Activated CD4-positive, alpha-beta T cell treated with anti-CD3 and anti-CD28 coated beads for 1 hour (primary cell): Measurements from ENCODE around the gene TANGO2.
A peak's percentile ranks its signal among the peaks of the same experiment; 100 is the strongest.

Experiments used
- DNase-seq: peaks from one replicate; pipeline ENCODE4 v3.0.0-alpha.2; 2020

The TANGO2 gene, protein sequence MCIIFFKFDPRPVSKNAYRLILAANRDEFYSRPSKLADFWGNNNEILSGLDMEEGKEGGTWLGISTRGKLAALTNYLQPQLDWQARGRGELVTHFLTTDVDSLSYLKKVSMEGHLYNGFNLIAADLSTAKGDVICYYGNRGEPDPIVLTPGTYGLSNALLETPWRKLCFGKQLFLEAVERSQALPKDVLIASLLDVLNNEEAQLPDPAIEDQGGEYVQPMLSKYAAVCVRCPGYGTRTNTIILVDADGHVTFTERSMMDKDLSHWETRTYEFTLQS

DNA sequence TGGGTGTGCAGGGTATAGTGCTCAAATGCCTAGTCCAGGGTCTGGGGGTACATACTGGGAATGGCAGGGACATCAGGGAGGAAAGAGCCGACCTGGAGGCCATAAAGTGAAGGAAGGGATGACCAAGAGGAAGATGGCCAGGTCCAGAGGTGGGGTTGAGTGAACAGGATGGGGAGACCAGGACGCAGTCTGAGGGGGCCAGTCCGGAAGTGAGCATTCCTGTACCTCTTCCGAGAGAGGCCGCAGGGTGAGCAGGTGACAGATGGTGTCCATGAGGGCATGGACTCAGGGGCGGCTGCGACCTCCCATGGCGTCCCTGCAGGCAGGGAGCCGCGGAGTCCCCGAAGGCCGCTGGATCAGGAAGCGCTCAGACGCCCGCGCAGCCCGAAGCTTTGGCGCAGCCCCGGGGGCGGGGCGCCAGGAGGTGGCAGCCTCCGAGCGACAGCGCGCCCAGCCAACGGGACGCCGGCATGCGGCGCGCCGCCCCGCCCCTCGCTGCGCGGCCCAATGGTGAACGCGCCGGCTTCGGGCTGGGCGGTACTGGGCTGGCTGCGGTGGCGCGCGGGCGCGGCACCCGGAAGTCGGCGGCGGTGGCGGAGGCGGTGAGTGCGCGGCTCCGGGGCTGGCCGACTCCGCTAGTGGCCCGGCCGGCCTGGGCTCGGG lies at the start of gene TANGO2:
TSS of gene TANGO2 (plus strand) at position 578 of the 663 bp plus-strand sequence. CDS start 15,689 bp downstream, outside the sequence.
- DNase-seq, result peak; percentile 91

DNA sequence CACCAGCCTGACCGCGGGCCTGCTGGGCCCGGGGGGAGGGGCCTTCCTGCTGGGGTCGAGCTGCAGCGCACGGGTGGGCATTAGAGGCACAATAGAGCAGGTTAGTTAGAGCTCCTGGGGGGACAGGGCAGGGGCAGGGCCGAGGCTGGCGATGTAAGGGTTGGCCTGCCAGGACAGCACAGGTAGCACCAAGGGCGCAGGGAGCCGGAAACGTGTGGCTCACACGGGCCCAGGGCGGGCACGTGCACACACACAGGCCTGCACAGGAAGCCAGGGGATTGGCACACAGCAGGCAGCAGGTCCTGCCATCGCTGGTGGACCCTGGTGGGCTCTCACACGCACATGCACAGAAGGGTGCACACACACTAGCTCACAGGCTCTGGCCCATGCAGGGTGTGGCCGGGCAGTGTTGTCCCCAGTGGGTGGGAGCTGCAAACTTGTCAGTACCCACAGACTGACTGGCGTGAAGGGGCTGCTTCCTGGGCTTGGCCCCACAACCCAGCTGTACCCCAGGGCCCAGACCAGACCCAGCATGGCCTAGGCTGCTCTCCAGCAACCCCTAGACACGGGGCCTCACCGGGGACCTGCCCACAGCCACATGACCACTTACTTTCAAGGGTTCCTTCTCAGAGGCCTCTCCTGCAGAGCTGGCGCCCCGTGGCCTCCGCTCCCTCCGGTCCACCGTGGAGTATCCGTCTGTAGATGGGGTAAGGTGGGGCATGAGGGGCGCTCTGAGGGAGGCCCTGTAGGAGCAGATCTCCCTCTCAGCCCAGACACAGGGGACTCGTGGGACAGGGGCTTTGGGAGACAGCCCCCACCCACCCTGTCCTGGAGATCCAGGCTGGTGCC lies 49.4 kb upstream of the TANGO2 start:
- DNase-seq, result no peak

DNA sequence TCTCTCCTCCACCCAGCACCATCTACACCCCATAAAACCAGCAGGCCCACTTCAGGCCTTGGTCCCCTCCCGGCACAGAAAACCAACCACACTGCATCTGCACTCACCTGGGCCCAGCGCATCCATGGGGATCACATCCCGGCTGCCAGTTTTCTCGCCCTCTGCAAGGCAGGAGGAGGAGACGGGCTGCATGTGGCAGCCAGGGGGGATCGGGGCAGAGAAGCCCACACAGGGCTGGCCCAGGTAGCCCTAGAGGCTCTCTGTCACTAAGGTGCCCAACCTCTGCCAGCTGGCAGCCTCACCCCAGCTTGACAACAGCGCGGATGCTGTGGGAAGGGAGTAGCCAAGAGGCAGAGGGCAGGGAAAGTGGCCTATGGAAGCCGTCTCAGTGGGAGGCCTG lies 48.7 kb upstream of the TANGO2 start:
- DNase-seq, result no peak

DNA sequence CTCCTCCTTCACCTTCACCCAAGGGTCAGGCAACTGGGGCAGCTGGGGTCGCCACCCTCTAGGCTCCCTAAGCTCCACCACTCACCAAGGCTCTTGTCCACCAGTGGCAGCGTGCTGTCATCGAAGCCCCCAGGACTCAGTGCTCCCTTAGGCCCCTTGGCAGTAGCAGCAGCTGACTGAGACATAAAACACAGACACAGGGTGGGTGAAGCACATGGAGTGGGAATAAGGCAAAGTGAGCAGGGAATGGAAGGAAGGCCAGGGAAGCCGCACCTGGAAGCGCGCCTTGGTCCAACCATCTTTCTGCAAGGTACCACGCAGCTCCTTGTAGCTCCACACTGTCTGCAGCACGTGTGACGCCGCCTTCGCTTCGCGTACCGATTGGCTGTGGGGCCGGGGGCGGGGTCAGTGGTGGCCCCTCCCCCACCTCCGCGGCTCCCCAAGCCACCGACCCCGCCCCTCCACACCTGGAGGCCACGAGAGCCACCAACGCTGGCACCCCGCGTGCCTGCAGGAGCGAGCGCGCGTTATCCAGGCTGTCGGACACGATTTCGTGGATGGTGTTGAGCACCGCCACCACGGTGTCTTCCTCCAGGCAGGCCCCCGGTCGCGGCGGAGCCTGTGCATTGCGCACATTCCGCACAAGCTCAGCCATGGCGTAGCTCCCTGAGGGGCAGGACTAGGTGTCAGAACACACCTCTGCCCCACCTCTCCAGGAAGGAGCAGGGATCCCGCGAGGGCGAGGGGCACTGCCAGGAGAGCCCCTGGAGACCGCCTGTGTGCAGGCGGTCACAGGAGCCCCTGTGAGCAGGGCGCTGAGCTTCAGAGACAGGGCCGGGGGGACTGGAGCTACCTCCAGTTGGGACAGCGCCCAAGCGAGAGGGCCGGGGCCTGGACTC lies 48.0 kb upstream of the TANGO2 start:
- no peak for DNase-seq

- no peak for DNase-seq
Measured at GRCh38 chr22:19973551-19974267, 47.2 kb upstream of the TANGO2 start.

DNA sequence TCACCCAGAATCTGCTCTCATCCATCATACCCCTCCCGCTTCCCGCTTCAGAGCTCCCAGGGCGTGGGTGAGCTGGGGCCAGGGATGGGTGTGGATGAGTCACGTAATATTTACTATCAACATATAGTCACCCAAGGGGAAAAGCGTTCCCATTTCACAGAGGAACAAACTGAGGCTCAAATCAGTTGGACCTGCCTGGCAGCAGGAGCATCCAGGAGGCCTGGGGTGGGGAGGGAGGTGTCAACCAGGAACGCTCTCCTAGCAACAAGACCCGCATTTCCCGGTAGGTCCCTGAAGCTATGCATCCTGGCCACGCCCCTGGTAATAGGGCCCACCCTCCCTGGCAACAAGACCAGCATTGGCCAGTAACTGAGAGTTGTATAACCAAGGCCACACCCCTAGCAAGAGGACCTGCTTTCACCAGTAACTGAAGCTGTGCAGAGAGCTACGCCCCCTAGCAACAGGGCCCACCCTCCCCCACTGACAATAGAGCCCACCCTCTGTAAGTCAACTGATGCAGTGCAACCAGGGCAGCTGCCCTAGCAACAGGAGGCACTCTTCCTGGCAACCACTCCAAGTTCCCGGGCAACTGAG lies 46.5 kb upstream of the TANGO2 start:
- DNase-seq, result no peak

- no peak for DNase-seq
Measured at GRCh38 chr22:19974935-19975706, 45.8 kb upstream of the TANGO2 start.

DNA sequence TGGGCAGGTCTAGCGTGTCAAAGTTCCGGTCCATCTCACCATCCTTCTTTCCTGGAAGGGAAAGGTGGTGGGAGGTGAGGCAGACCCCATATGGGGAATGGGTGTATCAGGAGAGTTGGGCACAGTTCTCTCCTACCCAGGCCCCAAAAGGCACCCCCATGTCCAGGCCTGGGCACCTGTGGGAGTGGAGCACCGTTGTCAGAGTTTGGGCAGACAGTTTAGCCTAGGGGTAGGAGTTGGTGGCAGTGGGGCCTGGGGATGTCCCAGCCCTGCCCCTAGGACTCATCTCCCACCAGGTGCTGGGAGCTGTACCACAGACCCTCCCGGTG lies 45.2 kb upstream of the TANGO2 start:
- no peak for DNase-seq

DNA sequence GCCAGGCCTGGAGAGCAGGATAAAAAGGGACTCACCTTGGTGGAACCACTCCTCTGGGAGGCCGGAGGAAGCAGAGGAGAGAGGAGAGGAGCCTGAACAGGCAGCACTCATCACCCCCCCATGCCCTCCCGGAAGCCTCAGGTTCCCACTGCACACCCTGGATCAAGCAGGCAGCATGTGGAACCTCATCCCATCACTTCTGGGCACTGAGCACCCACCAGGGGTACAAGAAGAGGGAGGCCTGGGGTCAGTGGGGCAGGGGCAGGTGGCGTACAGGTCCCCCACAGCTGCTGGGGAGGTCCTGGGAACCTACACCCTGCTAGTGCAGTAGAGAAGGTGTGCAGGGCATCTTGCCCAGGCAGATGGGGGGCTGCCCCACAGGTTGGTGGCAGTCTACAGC lies 44.2 kb upstream of the TANGO2 start:
- DNase-seq, result no peak

DNA sequence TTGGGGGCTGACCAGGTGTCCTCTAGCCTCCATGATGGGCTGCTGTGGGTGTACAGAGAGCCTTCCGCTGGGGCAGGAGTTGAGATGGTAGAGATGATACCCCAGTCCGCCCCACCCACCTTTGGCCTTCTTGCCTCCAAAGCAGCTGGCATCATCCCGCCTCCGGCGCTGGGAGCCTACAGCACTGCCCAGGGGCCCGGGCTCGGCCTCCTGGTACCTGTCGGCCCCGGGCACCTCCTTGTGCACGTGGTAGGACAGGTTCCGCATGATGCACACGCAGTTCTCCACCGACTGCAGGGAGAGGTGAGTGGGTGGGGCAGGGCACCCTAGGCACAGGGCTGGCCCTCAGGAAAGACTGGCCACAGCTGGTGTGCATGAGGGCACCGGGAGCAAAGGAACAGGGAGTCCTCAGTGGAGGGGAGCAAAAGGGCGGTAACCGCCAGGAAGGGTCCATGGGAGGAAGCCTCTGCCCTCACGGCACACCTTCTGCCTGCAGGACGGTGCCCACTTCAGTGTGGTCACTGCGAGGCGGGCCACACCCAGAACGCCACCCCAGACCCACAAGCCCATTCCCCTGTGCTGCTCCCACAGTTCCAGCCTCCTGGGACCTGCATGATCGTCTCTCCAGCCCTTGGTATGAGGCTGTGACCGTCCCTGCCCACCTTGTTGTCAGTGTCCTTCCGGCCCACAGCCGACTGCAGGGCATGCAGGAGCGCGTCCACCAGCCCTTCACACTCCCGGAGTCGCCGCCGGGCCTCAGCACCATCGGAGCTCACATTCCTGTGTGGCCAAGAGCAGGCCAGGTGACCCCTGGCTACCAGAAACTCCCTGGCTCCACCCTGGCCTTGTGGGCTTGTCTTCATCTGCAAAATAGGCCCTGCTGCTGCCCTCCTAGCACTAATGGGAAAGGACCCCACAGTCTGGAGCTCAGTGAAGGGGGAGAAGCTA lies 43.3 kb upstream of the TANGO2 start:
- no peak for DNase-seq

GRCh38 chr22:19978748-19979147 lies 42.2 kb upstream of the TANGO2 start:
- no peak for DNase-seq

- DNase-seq, result no peak
Measured at GRCh38 chr22:19979712-19980493, 41.0 kb upstream of the TANGO2 start.

DNA sequence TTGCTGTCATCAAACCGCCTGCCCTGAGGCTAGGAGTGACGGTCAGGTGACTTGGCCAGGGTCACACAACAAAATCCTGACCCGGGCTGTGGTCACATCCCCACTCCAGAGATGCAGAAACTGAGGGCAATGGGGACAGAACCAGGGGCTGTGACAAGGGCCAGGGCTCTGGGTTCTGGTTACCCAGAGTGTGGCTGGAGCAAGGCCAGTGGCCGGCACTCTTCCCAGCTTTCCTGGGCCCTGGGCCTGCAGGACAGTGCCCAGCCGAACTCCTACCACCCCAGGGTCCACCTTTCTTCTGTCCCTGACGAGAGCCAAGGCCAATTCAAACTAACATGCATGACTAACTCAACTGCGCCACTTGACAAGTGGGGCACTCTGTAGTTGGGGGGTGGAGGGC lies 40.1 kb upstream of the TANGO2 start:
- DNase-seq, result no peak

DNA sequence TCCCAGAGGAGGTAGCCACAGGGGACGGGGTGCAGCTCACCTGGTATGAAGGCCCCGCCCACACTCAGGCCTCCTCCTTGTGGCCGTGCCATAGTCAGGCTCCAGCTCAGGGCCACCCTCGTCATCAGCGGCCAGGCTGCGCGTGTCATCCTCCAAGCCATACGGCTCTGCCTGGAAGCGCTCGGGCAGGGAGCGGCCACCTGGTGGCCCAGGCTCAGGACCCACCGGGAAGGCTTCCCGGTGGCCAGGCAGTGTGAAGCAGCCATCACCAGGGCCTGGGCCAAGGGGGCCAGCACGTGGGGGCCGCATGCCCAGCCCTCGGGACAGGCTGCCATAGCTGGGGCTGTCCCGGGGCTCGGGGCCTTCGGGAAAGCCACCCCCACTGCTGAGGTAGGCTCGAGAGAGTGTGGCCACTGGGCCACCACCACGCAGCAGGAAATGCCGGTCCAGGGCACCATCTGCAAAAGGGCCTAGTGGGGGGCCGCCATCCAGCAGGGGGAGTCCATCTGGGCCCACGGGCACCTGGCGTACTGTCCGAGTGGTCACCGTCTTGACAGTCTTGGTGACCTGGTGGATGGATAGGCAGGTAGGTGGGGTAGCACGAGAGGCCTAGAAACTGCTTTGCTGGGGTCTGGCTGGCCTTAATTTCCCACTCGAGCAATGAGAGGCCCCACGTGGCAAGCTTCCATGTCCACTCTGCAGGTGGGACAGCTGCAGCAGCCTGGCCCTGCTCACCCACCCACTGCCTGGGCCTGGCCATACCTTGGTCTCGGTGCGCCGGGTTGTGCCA lies 39.5 kb upstream of the TANGO2 start:
- no peak for DNase-seq

- DNase-seq, result no peak
Measured at GRCh38 chr22:19981961-19982920, 38.7 kb upstream of the TANGO2 start.

DNA sequence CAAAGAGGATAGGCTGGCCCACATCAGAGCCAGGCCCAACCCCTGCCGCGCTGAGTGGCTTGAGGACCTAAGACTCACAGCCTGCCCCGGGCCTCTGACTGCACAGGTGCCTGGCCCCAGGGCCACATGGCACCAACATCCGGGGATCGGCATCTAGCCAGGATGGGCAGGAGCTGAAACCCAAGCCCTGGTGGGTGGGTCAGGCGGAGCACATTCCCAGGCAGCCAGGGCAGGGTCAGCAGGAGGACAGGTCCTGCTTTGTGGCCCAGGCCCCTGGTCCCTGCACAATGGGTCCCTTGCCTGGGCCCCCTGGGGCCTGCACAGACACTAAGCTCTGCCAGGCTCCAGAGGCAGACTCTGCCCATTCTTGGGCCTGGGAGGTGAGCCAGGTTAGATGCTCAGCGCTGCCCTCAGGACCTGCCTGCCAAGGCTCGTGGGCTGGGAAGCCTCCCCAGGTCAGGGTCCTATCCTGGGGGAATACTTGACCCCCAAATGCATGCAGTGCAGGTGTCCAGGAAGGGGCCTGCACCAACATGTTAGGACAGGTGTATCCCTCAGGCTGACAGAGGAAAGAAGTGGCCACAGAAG lies 37.8 kb upstream of the TANGO2 start:
- no peak for DNase-seq
